ENCODE results near the gene CSNK2A2. TPM values are rescaled to one million over a fixed set of nuclear protein-coding genes. Genes with fewer than 3 reads are reported as not detected.

CSNK2A2 gene
- total RNA-seq, 4 donors from 2014 or later, result 28.7 to 53.5 (median 40.0) TPM

DNA sequence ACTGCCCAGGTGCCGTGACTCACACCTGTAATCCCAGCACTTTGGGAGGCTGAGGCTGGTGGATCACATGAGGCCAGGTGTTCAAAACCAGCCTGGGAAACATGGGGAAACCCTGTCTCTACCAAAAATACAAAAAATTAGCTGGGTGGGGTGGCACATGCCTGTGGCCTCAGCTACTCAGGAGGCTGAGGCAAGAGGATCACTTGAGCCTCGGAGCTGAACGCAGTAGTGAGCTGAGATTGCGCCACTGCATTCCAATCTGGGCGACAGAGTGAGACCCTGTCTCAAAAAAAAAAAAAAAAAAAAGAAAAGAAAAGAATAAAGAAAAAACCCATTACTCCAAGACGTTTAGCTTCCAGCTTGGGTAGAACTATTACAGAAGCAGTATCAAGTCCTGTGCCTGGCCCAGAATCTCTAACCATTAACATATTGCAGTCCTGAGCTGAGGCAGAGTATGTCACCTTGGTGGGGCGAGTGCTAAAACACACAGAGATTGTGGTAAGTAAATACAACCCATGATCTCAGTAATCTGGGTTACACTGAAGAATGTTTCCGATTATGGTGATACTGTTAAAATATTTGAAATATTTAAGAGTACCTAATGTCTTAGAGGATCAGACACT lies 45.5 kb downstream of the CSNK2A2 start:
- in situ Hi-C loops (cut with MboI; ENCODE audit: low pct_ligation_motif_present in 1 of 4, low pct_unique_long_range_greater_than_20kb in 1 of 4, low sequenced_read_pairs in 3 of 4), result no loop called here

DNA sequence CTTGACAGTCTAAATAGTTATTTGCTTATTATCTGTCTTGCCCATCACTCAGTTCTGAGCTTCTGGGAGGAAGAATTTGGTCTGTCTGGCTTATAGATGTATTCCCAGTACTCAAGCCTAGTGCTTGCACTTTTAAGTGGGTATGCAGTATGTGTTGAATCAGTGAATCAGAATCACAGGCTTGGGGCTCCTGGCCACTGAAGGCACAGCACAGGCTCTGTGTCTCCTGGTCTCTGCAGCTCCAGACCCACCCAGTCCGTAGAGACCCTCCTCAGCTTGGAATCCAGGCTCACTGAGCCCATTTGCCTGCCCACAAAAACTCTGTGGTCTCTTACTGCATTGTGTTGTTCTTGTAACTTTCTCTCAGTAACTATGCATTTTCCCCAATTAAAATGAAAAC lies 49.4 kb downstream of the CSNK2A2 start:
- 78% methylated on average over 1 of the region's 1 CpG; no CpG with 5 or more reads in 1 of the 2 donors for whole genome bisulfite sequencing, 2 donors (ENCODE audit: low coverage in 1 of 2)
- no peaks in the 10 kb centered on the region for H3K36me3 ChIP-seq
- DNase-seq, result no peak
- H3K27me3 ChIP-seq, result no peaks in the 10 kb centered on the region
- H3K4me1 ChIP-seq, result no peaks in the 10 kb centered on the region
- no peak overlapping the region for H3K27ac ChIP-seq
- TF ChIP-seq, protein P1, sequence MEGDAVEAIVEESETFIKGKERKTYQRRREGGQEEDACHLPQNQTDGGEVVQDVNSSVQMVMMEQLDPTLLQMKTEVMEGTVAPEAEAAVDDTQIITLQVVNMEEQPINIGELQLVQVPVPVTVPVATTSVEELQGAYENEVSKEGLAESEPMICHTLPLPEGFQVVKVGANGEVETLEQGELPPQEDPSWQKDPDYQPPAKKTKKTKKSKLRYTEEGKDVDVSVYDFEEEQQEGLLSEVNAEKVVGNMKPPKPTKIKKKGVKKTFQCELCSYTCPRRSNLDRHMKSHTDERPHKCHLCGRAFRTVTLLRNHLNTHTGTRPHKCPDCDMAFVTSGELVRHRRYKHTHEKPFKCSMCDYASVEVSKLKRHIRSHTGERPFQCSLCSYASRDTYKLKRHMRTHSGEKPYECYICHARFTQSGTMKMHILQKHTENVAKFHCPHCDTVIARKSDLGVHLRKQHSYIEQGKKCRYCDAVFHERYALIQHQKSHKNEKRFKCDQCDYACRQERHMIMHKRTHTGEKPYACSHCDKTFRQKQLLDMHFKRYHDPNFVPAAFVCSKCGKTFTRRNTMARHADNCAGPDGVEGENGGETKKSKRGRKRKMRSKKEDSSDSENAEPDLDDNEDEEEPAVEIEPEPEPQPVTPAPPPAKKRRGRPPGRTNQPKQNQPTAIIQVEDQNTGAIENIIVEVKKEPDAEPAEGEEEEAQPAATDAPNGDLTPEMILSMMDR (IDR thresholded peaks at IDR 0.05), result no peak
- no peak for TF ChIP-seq EP300 (IDR thresholded peaks at IDR 0.05; ENCODE audit: low read depth)
- no peak for TF ChIP-seq POLR2AphosphoS5 (IDR thresholded peaks at IDR 0.05)
- TF ChIP-seq POLR2A (IDR thresholded peaks at IDR 0.05), result no peak
- in situ Hi-C loops (cut with MboI; ENCODE audit: low pct_ligation_motif_present in 1 of 4, low pct_unique_long_range_greater_than_20kb in 1 of 4, low sequenced_read_pairs in 3 of 4) (no loop called here), intact Hi-C loops (cut with DNase I; ENCODE audit: low total_unique reads) (no loop called here)
- H3K9me3 ChIP-seq, result no peaks in the 10 kb centered on the region
- no peak overlapping the region for H3K4me3 ChIP-seq

More for the DNA sequence above, 45.5 kb downstream of the CSNK2A2 start:
- 77 to 81% methylated on average over 7 to 8 of the region's 8 CpGs for WGBS, 2 donors (ENCODE audit: low coverage in 1 of 2)
- H3K4me1 ChIP-seq, result no peaks in the 10 kb centered on the region
- H3K9me3 ChIP-seq, result no peaks in the 10 kb centered on the region
- TF ChIP-seq EP300 (IDR thresholded peaks at IDR 0.05; ENCODE audit: low read depth) (no peak), POLR2A (IDR thresholded peaks at IDR 0.05) (no peak), POLR2AphosphoS5 (IDR thresholded peaks at IDR 0.05) (no peak)
- TF ChIP-seq, protein P1 (IDR thresholded peaks at IDR 0.05), result no peak
- no peak overlapping the region for H3K27ac ChIP-seq
- intact Hi-C loops (cut with DNase I; ENCODE audit: low total_unique reads), result no loop called here
- no peak overlapping the region for H3K4me3 ChIP-seq
- H3K36me3 ChIP-seq, result no peaks in the 10 kb centered on the region
- no peaks in the 10 kb centered on the region for H3K27me3 ChIP-seq
- no peak for DNase-seq

DNA sequence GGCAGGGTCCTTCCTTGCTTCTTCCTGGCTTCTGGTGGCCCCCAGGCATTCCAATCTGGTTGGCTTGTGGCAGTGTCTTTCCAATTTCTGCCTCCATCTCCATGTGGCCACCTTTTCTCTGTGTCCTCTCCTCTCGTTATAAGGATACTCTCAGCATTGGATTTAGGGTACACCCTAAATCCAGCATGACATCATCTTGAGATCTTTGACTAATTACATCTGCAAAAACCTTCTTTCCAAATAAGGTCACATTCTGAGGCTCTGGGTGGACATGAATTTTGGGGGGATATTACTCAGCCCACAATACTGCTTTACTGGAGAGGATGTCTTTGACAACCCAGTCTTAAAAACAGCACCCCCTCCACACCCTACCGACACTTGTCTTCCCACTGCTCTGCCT lies 49.8 kb downstream of the CSNK2A2 start:
- Histone ChIP-seq H3K27me3 (no peaks in the 10 kb centered on the region), H3K27ac (no peak overlapping the region), H3K36me3 (no peaks in the 10 kb centered on the region), H3K4me1 (no peaks in the 10 kb centered on the region), H3K9me3 (no peaks in the 10 kb centered on the region), H3K4me3 (no peak overlapping the region)
- WGBS, 2 donors (ENCODE audit: low coverage in 1 of 2), result 86 to 94% methylated on average over 1 to 2 of the region's 2 CpGs
- in situ Hi-C loops (cut with MboI; ENCODE audit: low pct_ligation_motif_present in 1 of 4, low pct_unique_long_range_greater_than_20kb in 1 of 4, low sequenced_read_pairs in 3 of 4), result no loop called here
- intact Hi-C loops (cut with DNase I; ENCODE audit: low total_unique reads), result no loop called here
- no peak for DNase-seq
- TF ChIP-seq EP300 (IDR thresholded peaks at IDR 0.05; ENCODE audit: low read depth), result no peak
- TF ChIP-seq, protein P1 (IDR thresholded peaks at IDR 0.05), result no peak
- no peak for TF ChIP-seq POLR2AphosphoS5 (IDR thresholded peaks at IDR 0.05)
- no peak for TF ChIP-seq POLR2A (IDR thresholded peaks at IDR 0.05)

DNA sequence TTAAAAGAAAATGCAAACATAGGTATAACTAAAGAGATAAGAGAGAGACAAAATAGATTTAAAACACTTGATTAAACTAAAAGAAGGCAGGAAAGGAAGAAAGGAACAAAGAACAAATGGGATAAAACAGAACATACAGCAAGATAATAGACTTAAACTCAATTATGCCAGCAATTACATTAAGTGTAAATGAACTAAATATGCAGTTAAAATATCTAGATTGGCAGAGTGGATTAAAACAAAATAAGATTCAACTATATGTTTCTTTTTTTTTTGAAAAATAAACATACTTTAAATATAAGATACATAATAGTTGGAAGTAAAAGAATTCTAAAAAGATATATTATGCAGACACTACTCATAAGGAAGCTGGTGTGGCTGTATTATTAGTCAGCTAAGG lies 59.1 kb downstream of the CSNK2A2 start:
- TF ChIP-seq POLR2A (IDR thresholded peaks at IDR 0.05), result no peak
- intact Hi-C loops (cut with DNase I; ENCODE audit: low total_unique reads) (no loop called here), in situ Hi-C loops (cut with MboI; ENCODE audit: low pct_ligation_motif_present in 1 of 4, low pct_unique_long_range_greater_than_20kb in 1 of 4, low sequenced_read_pairs in 3 of 4) (no loop called here)
- H3K4me1 ChIP-seq, result no peaks in the 10 kb centered on the region
- H3K4me3 ChIP-seq, result no peak overlapping the region
- DNase-seq, result no peak
- H3K9me3 ChIP-seq, result peaks cover 4 to 6% of the 10 kb centered on the region in 2 donors
- no peaks in the 10 kb centered on the region for H3K27me3 ChIP-seq
- no peak overlapping the region for H3K27ac ChIP-seq
- no peaks in the 10 kb centered on the region for H3K36me3 ChIP-seq

DNA sequence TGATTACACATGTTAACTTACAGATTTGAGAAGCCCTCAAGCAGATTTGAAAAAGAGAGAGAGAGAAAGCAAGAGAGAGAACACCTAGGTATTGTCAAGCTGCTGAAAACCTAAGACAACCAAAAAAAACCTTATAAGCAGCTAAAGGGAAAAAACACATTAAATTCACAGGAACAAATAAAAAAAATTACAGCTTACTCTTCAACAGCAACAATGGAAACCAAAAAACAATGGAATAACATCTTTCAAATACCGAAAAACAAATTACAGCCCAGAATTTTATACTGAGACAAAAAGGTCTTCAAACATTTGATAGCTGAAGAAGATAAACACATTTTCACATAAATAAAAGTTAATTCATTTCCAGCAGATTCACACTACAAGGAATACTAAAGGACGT lies 60.3 kb downstream of the CSNK2A2 start:
- WGBS, 2 donors (ENCODE audit: low coverage in 1 of 2), result 65 to 87% methylated on average over 2 of the region's 2 CpGs
- intact Hi-C loops (cut with DNase I; ENCODE audit: low total_unique reads), result no loop called here

More for the DNA sequence above, 60.3 kb downstream of the CSNK2A2 start:
- no peaks in the 10 kb centered on the region for H3K27me3 ChIP-seq
- no peak overlapping the region for H3K4me3 ChIP-seq
- DNase-seq, result no peak
- H3K9me3 ChIP-seq, result peaks cover 4 to 6% of the 10 kb centered on the region in 2 donors
- no peaks in the 10 kb centered on the region for H3K4me1 ChIP-seq
- no peak for TF ChIP-seq POLR2AphosphoS5 (IDR thresholded peaks at IDR 0.05)
- TF ChIP-seq, protein P1 (IDR thresholded peaks at IDR 0.05), result no peak
- TF ChIP-seq EP300 (IDR thresholded peaks at IDR 0.05; ENCODE audit: low read depth), result no peak
- no peak for TF ChIP-seq POLR2A (IDR thresholded peaks at IDR 0.05)
- in situ Hi-C loops (cut with MboI; ENCODE audit: low pct_ligation_motif_present in 1 of 4, low pct_unique_long_range_greater_than_20kb in 1 of 4, low sequenced_read_pairs in 3 of 4), result no loop called here
- no peaks in the 10 kb centered on the region for H3K36me3 ChIP-seq
- no peak overlapping the region for H3K27ac ChIP-seq
